HK-2 (cell line): ENCODE data around the gene OLFML1.
"Not testable (repeated sequence)": the region's sequence is repeated elsewhere in the genome, so short reads cannot be mapped to it uniquely, and the experiment has no call there.

Experiments used
- DNase-seq: peaks from one replicate; pipeline ENCODE4 v3.0.0-alpha.2; 2018; ENCODE audit not compliant: unreplicated experiment

The OLFML1 gene

GRCh38 chr11:7512525-7513233 lies 27.4 kb downstream of the OLFML1 start:
- DNase-seq: no peak

- DNase-seq: peak; percentile 44
Observed at GRCh38 chr11:7513234-7514098, 28.2 kb downstream of the OLFML1 start, which contains the start of gene PPFIBP2. TSS of gene PPFIBP2 (plus strand) at chr11:7513999. CDS start at chr11:7549476, 35,477 bp downstream.

GRCh38 chr11:7514099-7514591 lies 28.8 kb downstream of the OLFML1 start:
- no peak for DNase-seq

- no peak for DNase-seq
Observed at GRCh38 chr11:7515447-7515886, 30.2 kb downstream of the OLFML1 start.

- no peak for DNase-seq
Observed at GRCh38 chr11:7516475-7516874, 31.2 kb downstream of the OLFML1 start.

GRCh38 chr11:7517743-7518142 lies 32.4 kb downstream of the OLFML1 start:
- not testable (repeated sequence) for DNase-seq

GRCh38 chr11:7518811-7519562 lies 33.7 kb downstream of the OLFML1 start:
- DNase-seq: no peak

- no peak for DNase-seq
Observed at GRCh38 chr11:7520011-7520942, 35.0 kb downstream of the OLFML1 start.

- DNase-seq: no peak
Observed at GRCh38 chr11:7520981-7521487, 35.7 kb downstream of the OLFML1 start.

GRCh38 chr11:7522121-7522520 lies 36.8 kb downstream of the OLFML1 start:
- no peak for DNase-seq

GRCh38 chr11:7522546-7522945 lies 37.2 kb downstream of the OLFML1 start:
- DNase-seq: no peak

- DNase-seq: no peak
Observed at GRCh38 chr11:7523416-7524210, 38.3 kb downstream of the OLFML1 start.

- no peak for DNase-seq
Observed at GRCh38 chr11:7524462-7525235, 39.3 kb downstream of the OLFML1 start.

GRCh38 chr11:7525424-7525823 lies 40.1 kb downstream of the OLFML1 start:
- no peak for DNase-seq

- no peak for DNase-seq
Observed at GRCh38 chr11:7527029-7527428, 41.7 kb downstream of the OLFML1 start.

GRCh38 chr11:7528514-7529049 lies 43.3 kb downstream of the OLFML1 start:
- DNase-seq: no peak

- DNase-seq: no peak
Observed at GRCh38 chr11:7530013-7530640, 44.8 kb downstream of the OLFML1 start.

GRCh38 chr11:7531011-7531410 lies 45.7 kb downstream of the OLFML1 start:
- DNase-seq: no peak
